ENCODE data around the gene NUDT16.

Gene NUDT16

GRCh38 chr3:131397889-131398288, 16.3 kb downstream of the NUDT16 start:
- Mint-ChIP-seq H3K4me1 (ENCODE audit: low read depth) (no peaks in the 10 kb centered on the region), H3K36me3 (no peaks in the 10 kb centered on the region), H3K27me3 (no peaks in the 10 kb centered on the region), H3K4me3 (no peak overlapping the region), H3K9me3 (ENCODE audit: low read depth) (no peaks in the 10 kb centered on the region), H3K27ac (no peak overlapping the region)

- no peaks in the 10 kb centered on the region for H3K9me3 Mint-ChIP-seq (ENCODE audit: low read depth)
- H3K27me3 Mint-ChIP-seq: peaks cover 2% of the 10 kb centered on the region
- no peaks in the 10 kb centered on the region for H3K4me1 Mint-ChIP-seq (ENCODE audit: low read depth)
- peaks cover 4% of the 10 kb centered on the region for H3K36me3 Mint-ChIP-seq
- no peak overlapping the region for H3K4me3 Mint-ChIP-seq
- no peak overlapping the region for H3K27ac Mint-ChIP-seq
Observed at GRCh38 chr3:131401978-131402377, 20.4 kb downstream of the NUDT16 start.

- Mint-ChIP-seq H3K27ac (no peak overlapping the region), H3K9me3 (ENCODE audit: low read depth) (no peaks in the 10 kb centered on the region), H3K36me3 (peaks cover 4% of the 10 kb centered on the region), H3K4me3 (no peak overlapping the region), H3K27me3 (peaks cover 3% of the 10 kb centered on the region), H3K4me1 (ENCODE audit: low read depth) (no peaks in the 10 kb centered on the region)
Observed at GRCh38 chr3:131402391-131403039, 20.9 kb downstream of the NUDT16 start.

DNA sequence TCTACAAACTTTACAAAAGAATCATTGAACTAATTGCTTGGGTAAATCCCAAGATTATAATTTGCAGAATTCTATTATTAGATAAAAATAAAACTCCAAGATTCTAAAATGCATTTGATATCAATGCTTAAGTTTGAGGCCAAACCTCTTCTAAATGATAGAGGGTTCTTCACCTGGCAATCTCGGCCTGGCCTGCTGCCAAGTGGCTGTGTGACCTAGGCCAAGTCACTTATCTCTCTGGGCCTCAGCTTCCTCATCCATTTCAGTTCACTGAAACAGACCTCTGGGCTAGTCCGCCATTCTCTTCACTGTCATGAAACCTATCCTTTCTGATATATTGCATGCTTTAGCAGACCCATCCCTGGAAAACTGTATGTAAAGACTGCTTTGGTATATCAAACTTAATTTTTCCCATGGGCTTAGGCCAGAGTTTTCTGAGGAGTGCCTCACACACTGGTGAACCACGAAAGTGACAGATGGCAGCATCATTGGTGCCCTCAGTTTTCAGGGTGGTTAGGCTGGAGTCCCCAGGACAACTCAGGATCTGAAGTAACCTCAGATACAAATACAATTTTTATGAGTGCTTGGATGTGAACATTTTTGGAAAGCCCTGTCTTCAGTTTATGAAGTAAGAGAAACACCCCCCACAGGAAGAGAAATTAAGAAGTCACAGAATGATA, 21.8 kb downstream of the NUDT16 start:
- H3K27me3 Mint-ChIP-seq: peaks cover 3% of the 10 kb centered on the region
- H3K4me1 Mint-ChIP-seq (ENCODE audit: low read depth): no peaks in the 10 kb centered on the region
- no peak overlapping the region for H3K27ac Mint-ChIP-seq
- no peak overlapping the region for H3K4me3 Mint-ChIP-seq
- H3K36me3 Mint-ChIP-seq: peaks cover 4% of the 10 kb centered on the region
- no peaks in the 10 kb centered on the region for H3K9me3 Mint-ChIP-seq (ENCODE audit: low read depth)

DNA sequence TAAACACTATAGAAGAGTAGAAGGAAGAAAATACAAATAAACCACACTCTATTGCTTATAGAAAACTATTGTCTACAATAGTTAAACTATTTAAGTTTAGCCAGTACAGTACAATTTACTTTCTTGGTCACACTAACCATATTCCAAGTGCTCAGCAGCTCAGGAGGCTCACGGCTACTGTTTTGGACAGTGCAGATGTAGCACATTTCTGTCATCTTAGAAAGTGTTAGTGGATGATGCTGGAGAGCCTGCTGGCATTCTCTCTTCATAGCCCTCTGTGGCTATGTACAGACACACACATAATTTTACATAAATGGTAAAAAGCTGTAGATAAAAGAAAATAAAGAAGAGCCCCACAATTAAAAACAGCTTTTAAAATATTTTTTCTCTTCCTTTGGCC, 23.8 kb downstream of the NUDT16 start:
- Mint-ChIP-seq H3K27ac (no peak overlapping the region), H3K4me1 (ENCODE audit: low read depth) (no peaks in the 10 kb centered on the region)

GRCh38 chr3:131406274-131406673, 24.7 kb downstream of the NUDT16 start:
- H3K27ac Mint-ChIP-seq: no peak overlapping the region
- H3K9me3 Mint-ChIP-seq (ENCODE audit: low read depth): no peaks in the 10 kb centered on the region
- H3K36me3 Mint-ChIP-seq: peaks cover 4% of the 10 kb centered on the region
- H3K4me1 Mint-ChIP-seq (ENCODE audit: low read depth): no peaks in the 10 kb centered on the region
- H3K27me3 Mint-ChIP-seq: peaks cover 3% of the 10 kb centered on the region
- H3K4me3 Mint-ChIP-seq: no peak overlapping the region

More for the DNA sequence above, 23.8 kb downstream of the NUDT16 start:
- Mint-ChIP-seq H3K27me3 (peaks cover 3% of the 10 kb centered on the region), H3K9me3 (ENCODE audit: low read depth) (no peaks in the 10 kb centered on the region), H3K36me3 (peaks cover 4% of the 10 kb centered on the region), H3K4me3 (no peak overlapping the region)

GRCh38 chr3:131417751-131418150, 36.2 kb downstream of the NUDT16 start:
- H3K27me3 Mint-ChIP-seq: no peaks in the 10 kb centered on the region
- H3K4me3 Mint-ChIP-seq: no peak overlapping the region
- no peaks in the 10 kb centered on the region for H3K9me3 Mint-ChIP-seq (ENCODE audit: low read depth)
- H3K27ac Mint-ChIP-seq: no peak overlapping the region
- H3K36me3 Mint-ChIP-seq: no peaks in the 10 kb centered on the region
- no peaks in the 10 kb centered on the region for H3K4me1 Mint-ChIP-seq (ENCODE audit: low read depth)

GRCh38 chr3:131421301-131421700, 39.7 kb downstream of the NUDT16 start:
- Mint-ChIP-seq H3K27me3 (no peaks in the 10 kb centered on the region), H3K36me3 (peaks cover 3% of the 10 kb centered on the region), H3K4me1 (ENCODE audit: low read depth) (no peaks in the 10 kb centered on the region), H3K9me3 (ENCODE audit: low read depth) (no peaks in the 10 kb centered on the region), H3K27ac (no peak overlapping the region), H3K4me3 (no peak overlapping the region)

DNA sequence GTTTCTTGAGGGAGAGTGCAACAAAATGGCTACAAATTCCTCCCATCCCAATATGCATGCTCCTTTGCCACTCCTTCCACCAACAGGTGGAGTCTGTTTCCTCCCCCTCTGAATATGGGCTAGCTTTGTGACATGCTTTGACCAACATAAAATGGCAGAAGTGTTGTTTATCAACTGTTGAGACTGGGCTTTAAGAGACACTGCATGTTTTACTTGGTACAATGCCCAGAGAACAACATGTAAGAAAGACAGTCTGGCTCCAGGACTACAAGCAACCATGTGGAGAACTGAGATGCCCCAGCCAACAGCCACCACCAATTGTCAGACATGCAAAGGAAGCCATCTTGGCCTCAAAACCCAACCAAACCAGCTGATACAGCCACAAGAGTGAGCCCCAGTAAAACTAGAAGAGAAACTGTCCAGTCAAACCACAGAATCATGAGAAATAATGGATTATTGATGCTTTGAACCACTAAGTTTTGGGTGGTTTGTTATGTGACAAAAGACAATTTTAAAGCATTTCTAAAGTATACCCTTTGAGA, 40.5 kb downstream of the NUDT16 start:
- H3K4me1 Mint-ChIP-seq (ENCODE audit: low read depth): no peaks in the 10 kb centered on the region
- peaks cover 3% of the 10 kb centered on the region for H3K36me3 Mint-ChIP-seq
- H3K9me3 Mint-ChIP-seq (ENCODE audit: low read depth): no peaks in the 10 kb centered on the region
- H3K27ac Mint-ChIP-seq: no peak overlapping the region
- no peaks in the 10 kb centered on the region for H3K27me3 Mint-ChIP-seq
- H3K4me3 Mint-ChIP-seq: no peak overlapping the region

DNA sequence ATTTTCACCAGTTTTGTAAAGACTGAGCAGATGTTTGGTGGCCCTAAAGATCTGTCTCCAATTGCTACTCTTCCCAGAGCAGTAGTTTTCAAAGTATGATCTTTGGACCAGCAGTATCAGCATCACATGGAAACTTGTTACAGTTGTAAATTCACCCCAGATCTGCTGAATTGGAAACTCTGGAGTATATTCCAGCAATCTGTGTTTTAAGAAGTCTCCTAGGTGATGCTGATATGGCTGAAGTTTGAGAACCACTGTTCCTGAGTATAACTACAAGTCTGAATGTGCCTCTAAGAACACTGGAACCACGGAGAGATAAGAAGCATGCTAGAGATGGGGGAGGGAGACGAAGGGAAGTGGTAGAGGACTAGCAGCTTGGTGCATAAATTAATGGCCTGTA, 45.7 kb downstream of the NUDT16 start:
- Mint-ChIP-seq H3K27me3 (peaks cover 2% of the 10 kb centered on the region), H3K9me3 (ENCODE audit: low read depth) (no peaks in the 10 kb centered on the region), H3K27ac (no peak overlapping the region), H3K36me3 (peaks cover 7% of the 10 kb centered on the region), H3K4me1 (ENCODE audit: low read depth) (no peaks in the 10 kb centered on the region), H3K4me3 (no peak overlapping the region)

GRCh38 chr3:131431754-131432153, 50.2 kb downstream of the NUDT16 start:
- H3K27ac Mint-ChIP-seq: no peak overlapping the region
- H3K4me1 Mint-ChIP-seq (ENCODE audit: low read depth): no peaks in the 10 kb centered on the region
- H3K27me3 Mint-ChIP-seq: peaks cover 3% of the 10 kb centered on the region

GRCh38 chr3:131432441-131432840, 50.9 kb downstream of the NUDT16 start:
- Mint-ChIP-seq H3K27ac (no peak overlapping the region), H3K9me3 (ENCODE audit: low read depth) (peaks cover 3% of the 10 kb centered on the region), H3K36me3 (peaks cover 10% of the 10 kb centered on the region), H3K27me3 (peaks cover 3% of the 10 kb centered on the region), H3K4me1 (ENCODE audit: low read depth) (no peaks in the 10 kb centered on the region), H3K4me3 (no peak overlapping the region)

More at GRCh38 chr3:131431754-131432153, 50.2 kb downstream of the NUDT16 start:
- H3K9me3 Mint-ChIP-seq (ENCODE audit: low read depth): no peaks in the 10 kb centered on the region
- peaks cover 7% of the 10 kb centered on the region for H3K36me3 Mint-ChIP-seq
- H3K4me3 Mint-ChIP-seq: no peak overlapping the region

DNA sequence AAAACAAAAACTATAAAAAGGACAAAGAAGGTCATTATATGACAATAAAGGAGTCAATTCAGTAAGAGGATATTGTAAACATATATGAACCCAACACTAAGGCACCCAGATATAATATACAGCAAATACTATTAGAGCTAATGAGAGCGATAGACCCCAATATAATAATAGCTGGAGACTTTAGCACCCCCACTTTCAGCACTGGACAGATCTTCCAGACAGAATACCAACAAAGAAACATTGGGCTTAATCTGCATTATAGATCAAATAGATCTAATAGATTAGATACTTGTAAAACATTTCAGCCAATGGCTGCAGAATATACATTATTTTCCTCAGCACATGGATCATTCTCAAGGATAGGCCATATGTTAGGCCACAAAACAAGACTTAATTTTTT, 53.4 kb downstream of the NUDT16 start:
- no peak overlapping the region for H3K4me3 Mint-ChIP-seq
- no peak overlapping the region for H3K27ac Mint-ChIP-seq
- H3K4me1 Mint-ChIP-seq (ENCODE audit: low read depth): no peaks in the 10 kb centered on the region
- peaks cover 3% of the 10 kb centered on the region for H3K9me3 Mint-ChIP-seq (ENCODE audit: low read depth)
- peaks cover 3% of the 10 kb centered on the region for H3K27me3 Mint-ChIP-seq
- peaks cover 10% of the 10 kb centered on the region for H3K36me3 Mint-ChIP-seq

Data from activated naive CD8-positive, alpha-beta T cell (primary cell).